Gastroesophageal sphincter (tissue), 4 donors: ENCODE measurements around the gene TMEM115. TPM values are rescaled to one million over a fixed set of nuclear protein-coding genes. Genes with fewer than 3 reads are reported as not detected.

Source experiments
- ATAC-seq: fragments of 150-250 bp; one replicate; pipeline ENCODE4 v1.9.1; 2016; ENCODE audit warnings: mild to moderate bottlenecking, moderate library complexity
- H3K27ac ChIP-seq, 4 donors: fragments of 200-600 bp; sonication (generic) in 3 of 4; 1 replicate in 3 of 4; 2 replicates in 1 of 4; pipeline ENCODE4 v1.5.1; 2016 to 2019
- H3K27me3 ChIP-seq: fragments of 200-600 bp; sonication (generic); one replicate; pipeline ENCODE4 v1.5.1; 2019
- H3K36me3 ChIP-seq, 2 donors: fragments of 200-600 bp; sonication (generic); one replicate each; pipeline ENCODE4 v1.5.1; 2019; ENCODE audit warnings: control low read depth in 1 of 2
- H3K4me1 ChIP-seq, 3 donors: fragments of 200-600 bp; sonication (generic); 1 replicate in 2 of 3; 2 replicates in 1 of 3; pipeline ENCODE4 v1.5.1; 2016 to 2019; ENCODE audit warnings: control low read depth in 2 of 3
- H3K4me3 ChIP-seq, 2 donors: fragments of 200-600 bp; sonication (generic); one replicate each; pipeline ENCODE4 v1.5.1; 2019; ENCODE audit warnings: mild to moderate bottlenecking in 1 of 2, moderate library complexity in 1 of 2
- H3K9me3 ChIP-seq, 3 donors: fragments of 200-600 bp; sonication (generic); one replicate each; pipeline ENCODE4 v1.5.1; 2017 to 2019; ENCODE audit warnings: control low read depth in 2 of 3
- CTCF ChIP-seq, 4 experiments: fragments of 200-600 bp in 2 of 4; fragments of 450-650 bp in 2 of 4; sonication (generic) in 1 of 4; IDR thresholded peaks; one replicate each; pipeline ENCODE4 v1.5.1; 2017 to 2019; ENCODE audit warnings: antibody characterized with exemption in 4 of 4, mild to moderate bottlenecking in 2 of 4, moderate library complexity in 2 of 4
- EP300 ChIP-seq: sonication (generic); formaldehyde crosslinking; IDR thresholded peaks from one replicate; pipeline ENCODE4 v1.6.1; 2017; ENCODE audit warnings: antibody characterized with exemption, mild to moderate bottlenecking
- POLR2A ChIP-seq, 2 donors: fragments of 450-650 bp; IDR thresholded peaks; one replicate each; pipeline ENCODE4 v1.6.1; 2017; ENCODE audit warnings: antibody characterized with exemption in 2 of 2, mild to moderate bottlenecking in 2 of 2, moderate library complexity in 1 of 2
- POLR2AphosphoS5 ChIP-seq: sonication (generic); formaldehyde crosslinking; IDR thresholded peaks from one replicate; pipeline ENCODE4 v1.6.1; 2017; ENCODE audit warnings: antibody characterized with exemption
- WGBS, 2 donors: methylation state at CpG; one replicate each; pipeline ENCODE4 v1.1.5; 2018; ENCODE audit warnings: low coverage in 1 of 2; 5-methylcytosine and 5-hydroxymethylcytosine counted together
- total RNA-seq, 4 donors: library from RNA; depleted of rRNA; stranded (reverse); fragments of >200 nt; gene quantifications; one replicate each; pipeline ENCODE4 v1.1.0, GENCODE V29; 2016

Gene TMEM115
- total RNA-seq, 4 donors from 2014 or later: 41.1 to 66.2 (median 55.7) TPM

DNA sequence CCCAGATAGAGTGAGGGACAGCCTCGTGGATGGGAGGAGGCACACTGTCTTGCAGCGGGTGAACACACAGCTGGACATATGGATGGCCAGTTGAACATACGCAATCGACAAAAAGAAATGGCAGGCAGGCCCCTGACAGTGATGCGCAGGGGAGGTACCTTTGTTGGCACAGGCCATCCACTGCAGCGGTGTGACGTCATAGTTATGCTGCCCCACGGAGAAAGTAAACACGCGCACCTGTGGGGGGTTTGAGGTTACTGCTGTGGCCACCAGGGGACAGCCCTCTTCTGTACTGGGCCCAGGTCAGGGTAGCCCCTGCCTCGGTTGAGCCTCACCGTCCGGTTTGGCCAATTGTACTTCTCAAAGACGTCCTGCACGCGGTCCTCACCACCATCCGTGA lies 19.4 kb upstream of the TMEM115 start:
- ATAC-seq: no peak

DNA sequence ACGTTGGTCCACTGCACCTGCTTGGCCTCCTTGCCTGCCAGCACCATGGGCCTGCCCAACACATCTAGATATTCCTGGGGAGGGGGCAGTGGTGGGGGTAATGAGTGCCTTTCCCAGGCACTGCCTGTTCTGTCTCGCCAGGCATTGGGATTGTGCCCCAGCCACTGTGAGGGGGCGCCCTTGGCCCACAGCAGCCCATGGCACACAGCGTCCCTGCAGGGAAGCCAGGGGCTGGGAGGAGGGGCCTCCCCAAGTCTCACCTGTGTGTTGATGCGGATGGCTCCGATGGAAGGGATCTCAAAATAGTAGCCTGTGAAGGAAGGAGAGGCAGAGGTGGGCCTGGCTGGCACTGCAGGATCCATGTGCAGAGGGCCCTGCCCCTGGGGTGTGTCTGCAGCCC lies 18.7 kb upstream of the TMEM115 start:
- H3K4me1 ChIP-seq: no peaks in the 10 kb centered on the region
- WGBS, 2 donors: no CpG with 5 or more reads among the region's 6 CpGs
- H3K4me3 ChIP-seq: no peak overlapping the region
- H3K27me3 ChIP-seq: no peaks in the 10 kb centered on the region
- no peak overlapping the region for H3K27ac ChIP-seq
- H3K9me3 ChIP-seq: no peaks in the 10 kb centered on the region
- ATAC-seq: no peak
- TF ChIP-seq POLR2A (IDR thresholded peaks at IDR 0.05): no peak
- TF ChIP-seq CTCF (IDR thresholded peaks at IDR 0.05): no peak
- TF ChIP-seq POLR2AphosphoS5: no peak
- no peak for TF ChIP-seq EP300
- no peaks in the 10 kb centered on the region for H3K36me3 ChIP-seq

More for the DNA sequence above, 19.4 kb upstream of the TMEM115 start:
- H3K36me3 ChIP-seq: no peaks in the 10 kb centered on the region
- 87 to 100% methylated on average over 1 to 10 of the region's 17 CpGs for whole genome bisulfite sequencing, 2 donors
- H3K9me3 ChIP-seq: no peaks in the 10 kb centered on the region
- TF ChIP-seq CTCF (IDR thresholded peaks at IDR 0.05) (no peak), POLR2A (IDR thresholded peaks at IDR 0.05) (no peak)
- no peaks in the 10 kb centered on the region for H3K27me3 ChIP-seq
- no peak overlapping the region for H3K27ac ChIP-seq
- H3K4me1 ChIP-seq: no peaks in the 10 kb centered on the region
- H3K4me3 ChIP-seq: no peak overlapping the region

GRCh38 chr3:50375258-50375931 lies 16.1 kb upstream of the TMEM115 start:
- ATAC-seq: no peak

DNA sequence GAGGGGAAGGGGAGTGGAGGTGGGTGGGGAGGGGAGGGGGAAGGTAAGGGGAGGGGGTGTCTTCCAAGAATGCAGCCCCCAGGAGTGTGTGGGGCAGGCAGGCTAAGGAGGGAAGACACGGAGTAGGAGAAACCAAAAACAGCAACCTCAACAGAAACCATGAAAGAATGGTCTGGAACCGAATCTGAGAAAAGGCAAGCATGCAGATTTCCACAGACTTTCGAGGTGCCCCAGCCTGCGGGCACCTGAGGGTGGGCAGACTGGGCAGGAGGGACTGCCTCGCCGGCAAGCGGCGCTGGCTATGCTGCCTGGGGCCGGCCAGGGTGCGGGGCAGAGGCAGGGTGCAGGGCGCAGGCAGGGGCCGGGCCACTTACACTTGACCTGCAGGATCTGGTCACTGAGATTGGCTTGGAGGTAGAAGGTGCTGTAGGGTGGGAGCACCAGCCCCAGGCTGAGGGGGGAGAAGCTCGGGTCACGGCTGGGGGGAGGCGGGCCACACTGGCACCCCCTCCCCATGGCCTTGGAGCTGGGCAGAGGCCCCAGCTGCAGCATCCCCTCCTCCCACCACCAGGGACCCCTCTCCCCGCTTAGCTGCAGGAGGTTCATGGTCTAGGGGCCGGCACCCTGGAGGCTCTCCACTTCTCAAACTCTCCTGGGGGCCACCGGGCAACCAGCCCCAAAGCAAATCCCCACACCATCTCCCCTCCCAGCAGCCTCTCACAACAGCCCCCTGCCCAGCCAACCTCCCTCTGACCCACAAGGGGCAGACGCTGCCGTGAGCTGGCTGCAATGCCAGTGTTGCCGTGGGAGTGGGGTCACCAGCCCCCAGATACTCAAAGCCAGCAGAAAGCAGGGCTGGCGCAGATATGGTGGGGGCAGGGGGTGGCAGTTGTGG lies 15.3 kb upstream of the TMEM115 start:
- WGBS, 2 donors: 57 to 78% methylated on average over 3 to 9 of the region's 22 CpGs
- H3K4me1 ChIP-seq: no peaks in the 10 kb centered on the region
- H3K4me3 ChIP-seq: no peak overlapping the region
- H3K27ac ChIP-seq: no peak overlapping the region
- H3K36me3 ChIP-seq: no peaks in the 10 kb centered on the region
- H3K9me3 ChIP-seq: no peaks in the 10 kb centered on the region
- TF ChIP-seq POLR2AphosphoS5: no peak
- TF ChIP-seq CTCF (IDR thresholded peaks at IDR 0.05): no peak
- TF ChIP-seq EP300: no peak
- TF ChIP-seq POLR2A (IDR thresholded peaks at IDR 0.05): no peak
- H3K27me3 ChIP-seq: peaks cover 5% of the 10 kb centered on the region
- no peak for ATAC-seq

More at GRCh38 chr3:50375258-50375931, 16.1 kb upstream of the TMEM115 start:
- Histone ChIP-seq H3K9me3 (no peaks in the 10 kb centered on the region), H3K27me3 (peaks cover 5% of the 10 kb centered on the region), H3K27ac (no peak overlapping the region), H3K36me3 (no peaks in the 10 kb centered on the region), H3K4me3 (no peak overlapping the region), H3K4me1 (no peaks in the 10 kb centered on the region)
- 83% methylated on average over 1 of the region's 7 CpGs; no CpG with 5 or more reads in 1 of the 2 donors for WGBS, 2 donors
- TF ChIP-seq CTCF (IDR thresholded peaks at IDR 0.05): no peak
- TF ChIP-seq EP300: no peak
- no peak for TF ChIP-seq POLR2A (IDR thresholded peaks at IDR 0.05)
- no peak for TF ChIP-seq POLR2AphosphoS5
